MM.1S (cell line): ENCODE measurements around the gene ECT2.

Experiments used
- EZH2 ChIP-seq: fragments of 300-600 bp; sonication (generic); optimal IDR thresholded peaks from 2 replicates; pipeline ENCODE3; 2017; ENCODE audit warnings: low read depth, mild to moderate bottlenecking, antibody characterized with exemption, low read length, mixed read lengths
- EZH2phosphoT487 ChIP-seq: fragments of 300-600 bp; sonication (generic); IDR thresholded peaks from 2 replicates; pipeline ENCODE4 v1.6.1; 2018; ENCODE audit warnings: antibody characterized with exemption, low read length
- TF ChIP-seq, protein P1 (sequence below): fragments of 300-600 bp; sonication (generic); IDR thresholded peaks from 2 replicates; pipeline ENCODE4 v1.5.1; 2016; ENCODE audit warnings: antibody characterized with exemption, low read length, mixed read lengths

DNA sequence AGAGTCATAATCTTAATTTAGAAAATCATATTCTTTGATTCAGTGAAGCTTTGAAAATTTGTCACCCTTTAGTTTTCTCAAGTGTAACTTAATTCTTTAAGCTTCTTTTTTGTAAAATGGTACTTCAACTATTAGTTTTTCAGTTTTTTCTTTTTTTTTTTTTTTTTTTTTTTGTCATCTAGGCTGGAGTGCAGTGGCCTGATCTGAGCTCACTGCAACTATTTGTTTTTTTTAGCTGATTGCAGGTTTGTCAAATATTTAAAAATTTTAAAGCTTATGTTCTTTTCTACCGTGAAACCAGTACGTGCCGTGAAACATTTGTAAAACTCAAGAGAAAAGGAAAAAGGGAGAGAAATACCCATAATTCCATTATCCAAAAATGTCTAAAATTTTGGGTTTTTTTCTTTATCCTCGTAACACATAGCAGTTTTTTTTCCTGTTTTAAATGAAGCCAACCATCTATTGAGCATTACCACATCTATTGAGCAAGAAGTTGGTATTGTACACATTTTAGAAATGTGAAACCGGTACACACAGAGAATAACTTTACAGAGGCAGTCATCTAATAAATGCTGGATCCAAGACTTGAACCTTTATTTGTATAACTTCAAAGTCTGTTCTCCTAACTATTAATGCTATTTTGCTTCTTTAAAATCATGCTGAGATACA lies 25.7 kb downstream of the ECT2 start:
- TF ChIP-seq EZH2 (no peak), EZH2phosphoT487 (no peak)
- TF ChIP-seq, protein P1, sequence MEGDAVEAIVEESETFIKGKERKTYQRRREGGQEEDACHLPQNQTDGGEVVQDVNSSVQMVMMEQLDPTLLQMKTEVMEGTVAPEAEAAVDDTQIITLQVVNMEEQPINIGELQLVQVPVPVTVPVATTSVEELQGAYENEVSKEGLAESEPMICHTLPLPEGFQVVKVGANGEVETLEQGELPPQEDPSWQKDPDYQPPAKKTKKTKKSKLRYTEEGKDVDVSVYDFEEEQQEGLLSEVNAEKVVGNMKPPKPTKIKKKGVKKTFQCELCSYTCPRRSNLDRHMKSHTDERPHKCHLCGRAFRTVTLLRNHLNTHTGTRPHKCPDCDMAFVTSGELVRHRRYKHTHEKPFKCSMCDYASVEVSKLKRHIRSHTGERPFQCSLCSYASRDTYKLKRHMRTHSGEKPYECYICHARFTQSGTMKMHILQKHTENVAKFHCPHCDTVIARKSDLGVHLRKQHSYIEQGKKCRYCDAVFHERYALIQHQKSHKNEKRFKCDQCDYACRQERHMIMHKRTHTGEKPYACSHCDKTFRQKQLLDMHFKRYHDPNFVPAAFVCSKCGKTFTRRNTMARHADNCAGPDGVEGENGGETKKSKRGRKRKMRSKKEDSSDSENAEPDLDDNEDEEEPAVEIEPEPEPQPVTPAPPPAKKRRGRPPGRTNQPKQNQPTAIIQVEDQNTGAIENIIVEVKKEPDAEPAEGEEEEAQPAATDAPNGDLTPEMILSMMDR, result no peak
